Large intestine (tissue), 3 donors: ENCODE results near the gene TSPEAR. TPM values are rescaled to one million over a fixed set of nuclear protein-coding genes. Genes with fewer than 3 reads are reported as not detected.

ENCODE experiments used
- DNase-seq, 2 donors: peaks; one replicate each; pipeline versions ENCODE4 v3.0.0 to v3.0.0-alpha.2; 2013
- H3K27ac ChIP-seq: one replicate; pipeline ENCODE4 v1.5.1; 2013; ENCODE audit warnings: low read length
- H3K27me3 ChIP-seq: 2 replicates; pipeline ENCODE4 v1.6.1; 2013; ENCODE audit warnings: low read length; ENCODE audit not compliant: control insufficient read depth, insufficient read depth
- H3K36me3 ChIP-seq: 2 replicates; pipeline ENCODE4 v1.6.1; 2013; ENCODE audit warnings: low read length; ENCODE audit not compliant: control insufficient read depth, insufficient read depth
- H3K4me1 ChIP-seq: one replicate; pipeline ENCODE4 v1.6.1; 2013; ENCODE audit warnings: low read length; ENCODE audit not compliant: control insufficient read depth, insufficient read depth
- H3K4me3 ChIP-seq: one replicate; pipeline ENCODE4 v1.5.1; 2013; ENCODE audit warnings: low read length
- H3K9me3 ChIP-seq: one replicate; pipeline ENCODE4 v1.6.1; 2013; ENCODE audit warnings: mild to moderate bottlenecking, low read depth, low read length, moderate library complexity; ENCODE audit not compliant: control insufficient read depth
- WGBS: methylation state at CpG from one replicate; pipeline ENCODE4 v1.1.5; 2013; ENCODE audit warnings: low lambda C conversion rate; ENCODE audit not compliant: insufficient coverage; 5-methylcytosine and 5-hydroxymethylcytosine counted together
- polyA plus RNA-seq: library from polyadenylated mRNA; unstranded; fragments of 120-200 nt; gene quantifications from one replicate; pipeline ENCODE4 v1.2.1, GENCODE V29; 2013

Gene TSPEAR
- polyA plus RNA-seq, 1 donor: 0.55 TPM

DNA sequence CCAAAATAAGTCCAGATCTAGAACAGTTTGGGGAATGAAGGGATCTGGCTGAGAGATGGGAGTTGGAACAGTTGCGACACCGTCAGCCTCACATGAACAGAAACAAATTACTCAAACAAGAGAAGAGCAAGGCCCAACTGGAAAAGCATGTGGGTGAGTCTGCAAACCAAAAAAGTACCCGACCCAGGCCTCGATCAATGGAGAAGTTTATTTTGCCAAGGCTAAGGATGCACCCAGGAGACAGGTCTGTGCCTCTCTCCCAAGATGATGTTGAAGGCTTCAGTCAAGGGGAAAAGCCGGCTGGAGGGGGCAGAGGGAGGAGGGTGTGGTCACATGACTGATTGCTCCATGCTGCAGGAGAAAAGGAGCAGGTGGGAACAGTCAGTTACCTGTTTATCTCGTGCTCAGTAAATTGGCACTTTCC lies 213.7 kb downstream of the TSPEAR start:
- Histone ChIP-seq H3K36me3 (no peaks in the 10 kb centered on the region), H3K4me3 (no peak overlapping the region), H3K9me3 (peaks cover 13% of the 10 kb centered on the region), H3K27ac (no peak overlapping the region), H3K4me1 (peaks cover 13% of the 10 kb centered on the region), H3K27me3 (no peaks in the 10 kb centered on the region)
- WGBS: no CpG with 5 or more reads among the region's 6 CpGs
- DNase-seq: peak; percentile 64 to 82

- Histone ChIP-seq H3K27me3 (no peaks in the 10 kb centered on the region), H3K36me3 (no peaks in the 10 kb centered on the region), H3K4me1 (peaks cover 13% of the 10 kb centered on the region), H3K4me3 (no peak overlapping the region), H3K9me3 (peaks cover 13% of the 10 kb centered on the region), H3K27ac (no peak overlapping the region)
- DNase-seq: no peak
- WGBS: no CpG with 5 or more reads among the region's 27 CpGs
These were observed 214.5 kb downstream of the TSPEAR start for GRCh38 chr21:44496564-44497550.

DNA sequence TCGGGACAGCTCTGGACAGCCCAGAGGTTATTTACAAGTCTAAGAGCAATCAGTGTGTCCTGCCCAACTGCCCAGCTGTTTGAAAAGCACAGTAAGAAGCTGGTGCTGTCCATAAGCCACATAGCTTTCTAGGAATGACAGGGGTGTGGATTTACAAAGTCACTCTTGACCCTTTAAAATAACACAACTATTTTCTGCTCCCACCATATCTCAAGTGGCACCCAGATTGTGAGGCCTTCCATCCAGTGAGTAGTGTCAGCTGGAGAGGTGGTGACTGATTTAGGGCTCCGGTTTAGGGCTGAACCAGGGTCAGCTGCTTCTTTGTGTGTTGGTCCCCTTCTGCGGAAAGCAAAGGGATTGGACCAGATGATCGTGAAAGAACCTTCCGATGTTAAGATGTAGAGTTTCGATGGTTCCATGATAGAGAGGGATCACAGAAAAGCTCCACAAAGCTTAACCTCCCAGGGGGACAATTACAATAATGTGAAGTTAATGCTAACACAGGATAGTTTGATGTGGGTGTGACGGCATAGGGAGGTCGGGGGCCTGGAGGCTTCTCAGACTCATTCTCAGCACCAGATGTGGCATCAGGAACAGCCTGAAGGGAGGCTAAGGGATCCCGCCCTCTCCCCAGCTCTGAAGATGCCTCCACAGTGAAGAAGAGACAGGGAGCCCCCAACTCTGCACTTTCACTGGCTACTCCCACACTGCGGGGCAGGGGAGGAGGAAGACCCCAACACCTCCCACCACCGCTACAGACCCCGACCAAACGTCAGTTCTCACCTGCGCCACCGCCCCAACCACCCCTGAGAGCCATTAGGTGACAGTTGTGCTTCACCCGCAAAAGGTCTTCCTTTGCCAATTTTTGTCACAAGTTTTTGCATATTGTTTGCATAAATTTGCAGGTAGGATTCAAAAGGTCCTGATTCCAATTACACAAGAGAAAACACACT lies 215.5 kb downstream of the TSPEAR start:
- no peak overlapping the region for H3K4me3 ChIP-seq
- H3K4me1 ChIP-seq: peaks cover 13% of the 10 kb centered on the region
- H3K27me3 ChIP-seq: no peaks in the 10 kb centered on the region
- peaks cover 13% of the 10 kb centered on the region for H3K9me3 ChIP-seq
- 100% methylated on average over 1 of the region's 16 CpGs for WGBS
- no peak for DNase-seq
- no peaks in the 10 kb centered on the region for H3K36me3 ChIP-seq
- H3K27ac ChIP-seq: no peak overlapping the region

- no peaks in the 10 kb centered on the region for H3K27me3 ChIP-seq
- peaks cover 19% of the 10 kb centered on the region for H3K4me1 ChIP-seq
- no CpG with 5 or more reads among the region's 13 CpGs for WGBS
These were observed 216.4 kb downstream of the TSPEAR start for GRCh38 chr21:44494956-44495355.

DNA sequence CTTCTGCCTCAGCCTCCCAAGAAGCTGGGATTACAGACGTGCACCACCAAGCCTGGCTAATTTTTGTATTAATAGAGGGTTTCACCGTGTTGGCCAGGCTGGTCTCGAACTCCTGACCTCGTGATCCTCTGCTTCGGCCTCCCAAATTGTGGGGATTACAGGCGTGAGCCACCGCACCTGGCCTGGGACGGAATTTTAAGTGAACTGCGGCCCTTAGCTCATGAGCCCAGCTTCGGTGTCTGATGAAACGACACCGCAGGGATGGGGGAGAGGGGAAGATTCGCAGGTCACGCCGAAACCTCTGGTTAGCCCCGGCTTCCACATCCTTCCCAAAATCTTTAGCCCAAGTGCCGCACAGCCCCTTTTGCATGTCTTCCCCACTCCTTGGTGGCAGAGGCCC lies 217.0 kb downstream of the TSPEAR start:
- DNase-seq: no peak
- peaks cover 20% of the 10 kb centered on the region for H3K4me1 ChIP-seq
- no peak overlapping the region for H3K4me3 ChIP-seq
- WGBS: no CpG with 5 or more reads among the region's 17 CpGs
- no peaks in the 10 kb centered on the region for H3K27me3 ChIP-seq
- no peak overlapping the region for H3K27ac ChIP-seq
- H3K36me3 ChIP-seq: no peaks in the 10 kb centered on the region
- peaks cover 6% of the 10 kb centered on the region for H3K9me3 ChIP-seq

More at GRCh38 chr21:44494956-44495355, 216.4 kb downstream of the TSPEAR start:
- H3K9me3 ChIP-seq: peaks cover 11% of the 10 kb centered on the region
- DNase-seq: no peak
- no peak overlapping the region for H3K27ac ChIP-seq
- H3K36me3 ChIP-seq: no peaks in the 10 kb centered on the region
- no peak overlapping the region for H3K4me3 ChIP-seq

DNA sequence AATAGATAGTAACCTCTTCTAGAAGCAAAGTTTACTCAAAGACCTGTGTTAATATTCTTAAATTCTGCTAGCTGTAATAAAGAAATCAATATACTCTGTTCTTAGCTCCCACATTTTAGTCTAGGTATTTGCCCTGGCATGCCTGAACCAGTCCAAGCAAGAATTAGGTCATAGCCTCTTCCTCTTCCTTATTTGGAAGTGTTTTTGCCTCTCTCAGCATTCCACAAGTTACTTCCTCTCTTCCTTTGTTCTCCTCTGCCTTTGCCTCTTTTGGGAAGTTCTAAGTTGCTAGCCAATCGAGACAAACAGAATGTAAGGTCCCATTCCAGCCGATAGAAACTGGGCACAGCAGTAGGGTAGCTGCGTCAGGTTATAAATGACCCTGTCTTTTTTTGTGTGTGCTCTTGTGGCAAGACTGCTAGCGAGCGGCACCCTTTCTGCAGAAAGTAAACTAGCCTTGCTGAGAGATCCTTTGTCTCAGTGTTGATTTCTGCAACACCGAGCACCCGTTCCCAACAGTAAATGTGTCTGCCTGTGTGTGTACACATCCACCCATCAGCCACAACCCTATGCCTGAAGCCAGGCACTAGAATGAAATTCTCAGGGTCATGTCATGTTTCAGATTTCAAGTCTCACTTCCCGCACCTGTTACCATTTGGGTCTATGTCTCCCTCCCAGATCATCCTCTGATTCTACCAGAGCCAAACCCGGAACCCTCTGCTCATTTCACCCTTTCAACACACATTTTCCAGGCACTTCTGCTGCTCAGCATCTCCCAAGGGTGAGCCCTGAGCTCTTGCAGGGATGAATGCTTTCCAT lies 218.6 kb downstream of the TSPEAR start:
- Histone ChIP-seq H3K4me1 (peaks cover 10% of the 10 kb centered on the region), H3K27ac (no peak overlapping the region), H3K9me3 (peaks cover 5% of the 10 kb centered on the region), H3K36me3 (no peaks in the 10 kb centered on the region), H3K27me3 (no peaks in the 10 kb centered on the region), H3K4me3 (no peak overlapping the region)
- no peak for DNase-seq
- WGBS: 100% methylated on average over 2 of the region's 9 CpGs

- DNase-seq: no peak
- Histone ChIP-seq H3K27ac (no peak overlapping the region), H3K4me1 (peaks cover 7% of the 10 kb centered on the region), H3K4me3 (no peak overlapping the region), H3K27me3 (no peaks in the 10 kb centered on the region), H3K36me3 (no peaks in the 10 kb centered on the region), H3K9me3 (peaks cover 5% of the 10 kb centered on the region)
- WGBS: no CpG with 5 or more reads among the region's 9 CpGs
These were observed 220.6 kb downstream of the TSPEAR start for GRCh38 chr21:44490816-44491215.

DNA sequence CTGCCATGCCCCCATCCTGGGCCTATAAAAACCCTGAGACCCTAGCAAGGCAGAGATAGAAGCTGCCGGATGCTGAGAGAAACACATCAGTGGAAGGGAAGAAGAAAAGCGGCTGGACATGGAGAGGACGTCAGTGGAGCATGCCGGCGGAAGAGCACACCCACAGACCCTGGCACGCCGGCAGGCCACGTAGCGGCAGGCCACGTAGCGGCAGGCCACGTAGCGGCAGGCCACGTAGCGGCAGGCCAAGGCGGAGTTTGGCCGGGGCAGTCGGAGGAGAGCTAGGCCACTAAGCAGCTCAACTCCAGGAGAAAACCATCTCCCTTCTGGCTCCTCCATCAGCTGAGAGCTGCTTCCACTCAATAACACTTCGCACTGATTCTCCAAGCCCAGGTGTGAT lies 221.0 kb downstream of the TSPEAR start:
- Histone ChIP-seq H3K27me3 (no peaks in the 10 kb centered on the region), H3K36me3 (no peaks in the 10 kb centered on the region), H3K4me1 (peaks cover 7% of the 10 kb centered on the region), H3K4me3 (no peak overlapping the region), H3K9me3 (peaks cover 5% of the 10 kb centered on the region), H3K27ac (no peak overlapping the region)
- DNase-seq: no peak
- WGBS: no CpG with 5 or more reads among the region's 19 CpGs

GRCh38 chr21:44489962-44490361 lies 221.4 kb downstream of the TSPEAR start:
- Histone ChIP-seq H3K4me1 (peaks cover 7% of the 10 kb centered on the region), H3K27me3 (no peaks in the 10 kb centered on the region), H3K27ac (no peak overlapping the region), H3K36me3 (no peaks in the 10 kb centered on the region), H3K9me3 (peaks cover 5% of the 10 kb centered on the region), H3K4me3 (no peak overlapping the region)
- WGBS: no CpG with 5 or more reads among the region's 7 CpGs
- no peak for DNase-seq
